ENCODE measurements around the gene ATP8B1.

Gene ATP8B1

GRCh38 chr18:57618910-57619309, 184.2 kb downstream of the ATP8B1 start:
- DNase-seq (ENCODE audit: low read depth) = no peak

- DNase-seq (ENCODE audit: low read depth) = no peak
These were observed 199.2 kb downstream of the ATP8B1 start for GRCh38 chr18:57603871-57604270.

Measured in T-helper 22 cell (primary cell).